Brain pericyte (primary cell): Measurements from ENCODE around the gene CERS6.

Experiments
- DNase-seq: peaks from one replicate; pipeline ENCODE4 v3.0.0-alpha.2; 2012; ENCODE audit warnings: low read depth, low spot score

CERS6 gene

GRCh38 chr2:168600949-168601348 lies 144.9 kb downstream of the CERS6 start:
- DNase-seq = no peak

GRCh38 chr2:168601741-168602140 lies 145.7 kb downstream of the CERS6 start:
- DNase-seq = no peak

GRCh38 chr2:168602379-168602778 lies 146.3 kb downstream of the CERS6 start:
- DNase-seq = no peak

- DNase-seq = no peak
Measured at GRCh38 chr2:168602846-168603401, 146.9 kb downstream of the CERS6 start.

- DNase-seq = no peak
Measured at GRCh38 chr2:168603439-168603961, 147.4 kb downstream of the CERS6 start.

DNA sequence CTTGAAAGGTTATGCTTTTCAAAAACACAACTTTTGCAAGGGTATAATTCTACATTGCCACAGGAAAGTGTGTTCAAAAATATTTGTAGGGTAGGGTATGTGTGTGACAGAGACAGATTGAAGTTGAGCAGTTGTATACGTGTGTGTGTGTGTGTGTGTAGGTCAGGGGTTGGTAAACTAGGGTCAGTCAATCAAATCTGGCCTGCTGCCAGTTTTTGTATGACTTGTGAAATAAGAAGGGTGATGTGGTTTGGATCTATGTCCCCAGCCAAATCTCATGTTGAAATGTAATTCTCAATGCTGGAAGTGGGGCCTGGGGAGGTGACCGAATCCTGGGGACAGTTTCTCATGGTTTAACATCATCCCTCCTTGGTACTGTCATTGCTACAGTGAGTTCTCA lies 148.2 kb downstream of the CERS6 start:
- DNase-seq = no peak

GRCh38 chr2:168607992-168608391 lies 151.9 kb downstream of the CERS6 start:
- DNase-seq = no peak

GRCh38 chr2:168608796-168609195 lies 152.7 kb downstream of the CERS6 start:
- DNase-seq = no peak

- no peak for DNase-seq
Measured at GRCh38 chr2:168611091-168611490, 155.0 kb downstream of the CERS6 start.

DNA sequence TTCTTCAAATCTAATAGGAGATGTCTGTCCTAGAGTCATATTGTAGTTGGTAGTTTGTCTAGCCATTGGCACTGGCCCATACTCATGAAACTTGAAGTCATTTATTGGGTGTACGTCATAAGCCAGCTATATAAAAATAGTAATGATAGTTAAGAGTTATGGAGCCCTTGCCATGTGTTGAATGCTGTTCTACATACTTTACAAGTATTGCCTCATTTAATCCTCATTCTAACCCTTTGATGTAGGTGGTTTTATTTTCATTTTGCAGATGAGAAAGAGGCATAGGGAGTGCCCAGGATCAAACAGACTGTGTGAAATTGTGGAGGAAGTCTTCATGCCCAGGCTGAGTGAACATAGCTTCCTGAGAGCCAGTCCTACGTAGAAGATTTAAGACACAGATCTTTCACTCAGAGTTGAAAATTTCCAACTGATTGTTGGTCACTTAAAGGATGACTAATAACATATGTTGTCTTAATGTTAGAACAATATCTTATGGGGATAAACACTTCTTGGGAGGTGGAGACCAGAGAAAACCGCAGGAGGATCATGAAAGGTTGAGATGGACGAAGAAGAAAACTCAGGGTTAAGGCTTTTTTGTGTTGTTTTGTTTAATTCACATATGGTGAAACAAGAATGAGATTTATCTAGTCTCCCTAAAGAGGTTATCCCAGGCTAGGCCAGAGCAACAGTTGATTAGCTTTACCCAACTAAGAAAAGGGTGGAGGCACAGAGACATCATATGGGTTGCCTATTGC lies 156.0 kb downstream of the CERS6 start:
- DNase-seq = no peak

DNA sequence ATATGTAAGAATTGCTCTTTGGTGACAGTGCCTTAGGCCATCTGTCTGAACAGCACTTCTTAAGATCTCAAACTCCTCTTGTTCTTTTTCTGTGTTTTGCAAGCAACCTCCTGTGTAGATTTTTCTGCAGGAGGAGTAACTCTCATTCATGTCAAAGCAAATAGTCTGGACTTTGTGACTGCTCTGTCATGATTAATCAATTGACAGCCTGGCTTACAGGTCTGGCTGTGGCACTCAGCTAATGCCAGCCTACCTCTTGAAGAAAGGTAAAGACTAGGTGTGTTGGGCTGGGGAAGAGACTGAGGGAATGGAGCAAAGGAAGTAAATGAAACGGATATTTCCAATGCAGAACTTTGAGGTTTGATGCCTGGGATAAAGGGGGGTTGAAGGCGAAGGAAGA lies 156.6 kb downstream of the CERS6 start:
- no peak for DNase-seq

DNA sequence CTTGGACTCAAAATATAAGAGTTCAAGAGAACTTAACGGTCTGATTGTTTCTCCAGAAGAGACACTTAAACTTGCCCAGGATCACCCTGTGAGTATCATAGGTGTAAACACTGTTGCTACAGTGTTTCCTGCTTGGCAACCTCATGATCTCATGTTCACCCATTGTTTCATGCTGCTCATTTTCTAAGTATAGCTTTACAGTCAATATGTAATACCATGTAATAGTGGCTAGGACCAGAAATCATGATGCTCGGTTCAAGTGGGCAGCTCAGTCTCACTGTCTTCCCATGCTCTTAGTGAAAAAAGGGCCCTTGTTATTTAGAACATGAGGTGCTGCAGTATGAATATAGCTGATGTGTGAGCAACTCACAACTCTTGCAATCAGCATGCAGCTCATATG lies 157.5 kb downstream of the CERS6 start:
- DNase-seq = no peak

DNA sequence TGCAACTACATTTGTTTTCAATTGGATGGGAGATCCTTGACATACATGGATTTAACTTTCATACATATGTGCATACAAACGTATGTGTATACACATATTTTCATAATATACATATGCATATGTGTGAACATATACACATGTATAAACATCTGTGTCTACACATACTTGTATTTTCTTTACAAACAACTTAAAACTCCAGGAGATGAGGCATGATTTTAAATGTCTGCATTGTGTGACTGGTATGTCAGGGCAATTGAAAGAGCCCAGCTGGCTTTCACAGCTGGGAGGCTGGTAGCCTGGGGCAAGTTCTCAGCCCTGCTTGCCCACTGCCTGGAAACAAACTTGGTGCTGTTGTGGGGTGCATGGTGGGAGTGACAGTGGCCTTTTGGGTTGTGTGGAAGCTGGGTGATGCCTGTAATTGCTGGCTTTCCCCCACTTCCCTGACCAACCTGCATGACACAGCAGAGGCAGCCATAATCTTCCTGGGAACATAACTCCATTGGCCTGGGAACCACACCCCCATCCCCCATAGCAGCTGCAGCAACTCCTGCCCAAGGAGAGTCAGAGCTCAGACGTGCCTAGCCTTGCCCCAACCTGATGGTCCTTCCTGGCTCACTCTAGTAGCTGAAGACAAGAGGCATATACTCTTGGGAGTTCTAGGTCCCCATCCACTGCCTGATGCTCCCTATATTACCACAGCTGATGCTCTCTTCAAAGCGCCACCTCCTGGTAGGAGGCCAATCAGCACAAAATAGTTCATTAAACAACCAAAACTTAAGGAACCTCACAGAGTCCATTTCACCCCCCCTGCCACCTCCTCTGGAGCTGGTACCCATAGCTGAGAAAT lies 158.3 kb downstream of the CERS6 start:
- no peak for DNase-seq

GRCh38 chr2:168620554-168620953 lies 164.5 kb downstream of the CERS6 start:
- DNase-seq = no peak

DNA sequence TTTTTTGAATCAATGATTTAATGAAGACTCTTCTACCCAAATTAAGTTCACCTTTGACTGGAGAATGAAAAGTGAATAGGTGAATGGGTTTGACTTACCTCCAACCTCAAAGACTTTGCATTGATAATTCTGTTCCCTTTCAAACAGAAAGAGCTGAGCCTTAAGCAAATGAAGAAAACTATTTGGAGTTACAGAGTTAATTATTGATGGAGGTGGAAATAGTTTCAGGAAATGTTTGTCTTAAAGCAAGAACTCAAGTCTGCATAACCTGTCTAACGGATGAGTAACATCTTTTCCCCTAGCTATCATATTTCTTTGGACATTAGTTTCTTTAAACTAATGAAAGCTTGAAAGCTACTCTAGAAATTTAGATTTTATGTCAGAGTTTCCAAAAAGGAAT lies 166.5 kb downstream of the CERS6 start:
- no peak for DNase-seq

- DNase-seq = no peak
Measured at GRCh38 chr2:168624028-168624427, 168.0 kb downstream of the CERS6 start.

- no peak for DNase-seq
Measured at GRCh38 chr2:168626096-168626495, 170.0 kb downstream of the CERS6 start.

GRCh38 chr2:168626647-168627046 lies 170.6 kb downstream of the CERS6 start:
- no peak for DNase-seq

DNA sequence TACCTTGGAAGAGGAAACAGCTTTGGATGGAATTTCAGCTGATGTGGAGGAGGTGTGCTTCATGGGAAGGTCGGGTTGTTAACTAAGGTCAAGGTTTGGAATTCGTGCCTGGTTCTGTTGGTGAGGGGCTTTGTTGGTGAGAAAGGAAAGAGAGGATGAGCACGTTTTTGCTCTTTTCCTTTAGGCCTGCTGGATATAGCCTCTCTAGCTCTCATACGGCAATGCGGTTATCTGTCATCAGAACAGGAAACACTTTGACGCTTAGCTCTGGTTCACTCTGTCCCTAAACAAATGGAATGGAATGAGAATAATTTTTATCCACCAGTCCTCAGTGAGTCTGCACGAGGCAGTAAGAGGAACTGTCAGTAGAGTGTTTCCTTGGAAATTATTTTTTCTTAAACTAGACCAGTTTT lies 176.6 kb downstream of the CERS6 start:
- no peak for DNase-seq

GRCh38 chr2:168633200-168633599 lies 177.1 kb downstream of the CERS6 start:
- no peak for DNase-seq

- no peak for DNase-seq
Measured at GRCh38 chr2:168633895-168634294, 177.8 kb downstream of the CERS6 start.

DNA sequence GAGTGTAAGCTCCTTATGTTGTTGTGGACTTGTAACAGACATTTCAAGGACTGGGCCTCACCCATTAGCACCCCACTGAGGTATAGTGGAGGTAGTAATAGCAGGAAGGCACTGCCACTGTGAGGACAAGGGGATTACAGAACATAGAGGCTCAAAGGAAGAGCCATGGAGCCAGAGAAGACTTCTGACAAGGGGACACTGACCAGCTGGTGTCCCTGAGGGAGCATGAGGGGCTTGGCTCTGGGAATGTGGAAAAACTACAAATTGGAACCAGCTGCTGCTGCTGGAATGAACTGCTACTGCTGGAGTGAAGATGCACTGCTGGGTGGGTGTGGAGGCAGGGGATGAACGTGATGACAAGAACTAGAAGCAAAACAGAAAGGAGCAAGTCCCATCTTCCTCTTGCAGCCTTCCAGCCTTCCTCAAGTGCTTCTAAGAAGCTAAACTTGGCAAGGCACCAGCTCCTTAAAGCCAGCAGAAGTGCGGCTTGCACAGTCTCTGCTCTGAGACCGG lies 179.0 kb downstream of the CERS6 start:
- no peak for DNase-seq
